Mesenchymal stem cell (in vitro differentiated cells and primary cell): Measurements from ENCODE around the gene HMGN1.
"Not testable (repeated sequence)": the region's sequence is repeated elsewhere in the genome, so short reads cannot be mapped to it uniquely, and the experiment has no call there.

ENCODE experiments used
- DNase-seq: peaks from one replicate; pipeline ENCODE4 v3.0.0-alpha.2; 2013
- H2AFZ ChIP-seq: one replicate; pipeline ENCODE4 v1.6.1; 2013; ENCODE audit warnings: low read depth, mild to moderate bottlenecking, control low read depth, inconsistent platforms, low read length, moderate library complexity
- H2AK5ac ChIP-seq: 2 replicates; pipeline ENCODE4 v1.6.1; 2013; ENCODE audit warnings: low read length, moderate library complexity, mild to moderate bottlenecking, inconsistent platforms; ENCODE audit not compliant: severe bottlenecking
- H2BK120ac ChIP-seq: one replicate; pipeline ENCODE4 v1.6.1; 2013; ENCODE audit warnings: low read depth, mild to moderate bottlenecking, inconsistent platforms, low read length, moderate library complexity
- H2BK12ac ChIP-seq, 2 experiments: one replicate each; pipeline ENCODE4 v1.6.1; 2013; ENCODE audit warnings: inconsistent platforms in 2 of 2, low read length in 2 of 2, mild to moderate bottlenecking in 2 of 2, moderate library complexity in 2 of 2, control low read depth in 1 of 2
- H2BK15ac ChIP-seq: one replicate; pipeline ENCODE4 v1.6.1; 2013; ENCODE audit warnings: mild to moderate bottlenecking, low read depth, inconsistent platforms; ENCODE audit not compliant: poor library complexity, severe bottlenecking
- H2BK5ac ChIP-seq: 2 replicates; pipeline ENCODE4 v1.6.1; 2013; ENCODE audit warnings: low read depth, mild to moderate bottlenecking, low read length, control low read depth, inconsistent platforms; ENCODE audit not compliant: poor library complexity, severe bottlenecking
- H3K14ac ChIP-seq, 2 experiments: one replicate each; pipeline ENCODE4 v1.6.1; 2013; ENCODE audit warnings: inconsistent platforms in 2 of 2, low read length in 2 of 2, control low read depth in 1 of 2, mild to moderate bottlenecking in 1 of 2, moderate library complexity in 1 of 2
- H3K18ac ChIP-seq, 2 experiments: one replicate each; pipeline ENCODE4 v1.6.1; 2013; ENCODE audit warnings: inconsistent platforms in 2 of 2, low read length in 2 of 2, control low read depth in 1 of 2, low read depth in 1 of 2, mild to moderate bottlenecking in 1 of 2
- H3K23ac ChIP-seq, 2 experiments: one replicate each; pipeline ENCODE4 v1.6.1; 2013; ENCODE audit warnings: inconsistent platforms in 2 of 2, low read length in 2 of 2, mild to moderate bottlenecking in 2 of 2, moderate library complexity in 2 of 2, control low read depth in 1 of 2
- H3K27ac ChIP-seq: 2 replicates; pipeline ENCODE4 v1.5.1; 2013; ENCODE audit warnings: mild to moderate bottlenecking, moderate library complexity, low read length, control low read depth, inconsistent platforms; ENCODE audit not compliant: poor library complexity, severe bottlenecking
- H3K27me3 ChIP-seq, 2 experiments: 2 replicates each; pipeline versions ENCODE4 v1.6.1 to v1.7.0; 2013; ENCODE audit warnings: low read length in 2 of 2, mild to moderate bottlenecking in 2 of 2, moderate library complexity in 2 of 2, control low read depth in 1 of 2, inconsistent platforms in 1 of 2; ENCODE audit not compliant: control insufficient read depth in 1 of 2, insufficient read depth in 1 of 2
- H3K36me3 ChIP-seq, 2 experiments: 2 replicates each; pipeline versions ENCODE4 v1.6.1 to v1.7.0; 2013; ENCODE audit warnings: low read length in 2 of 2, control low read depth in 1 of 2, inconsistent platforms in 1 of 2, low read depth in 1 of 2, mild to moderate bottlenecking in 1 of 2; ENCODE audit not compliant: insufficient read depth in 2 of 2, control insufficient read depth in 1 of 2
- H3K4ac ChIP-seq, 2 experiments: one replicate each; pipeline ENCODE4 v1.6.1; 2013; ENCODE audit warnings: inconsistent platforms in 2 of 2, low read length in 2 of 2, mild to moderate bottlenecking in 2 of 2, moderate library complexity in 2 of 2, control low read depth in 1 of 2, low read depth in 1 of 2
- H3K4me1 ChIP-seq: 2 replicates; pipeline ENCODE4 v1.6.1; 2013; ENCODE audit warnings: low read depth, low read length, control low read depth; ENCODE audit not compliant: control insufficient read depth, insufficient read depth
- H3K4me2 ChIP-seq: 2 replicates; pipeline ENCODE4 v1.6.1; 2013; ENCODE audit warnings: low read length, mild to moderate bottlenecking, inconsistent platforms; ENCODE audit not compliant: poor library complexity, severe bottlenecking
- H3K4me3 ChIP-seq, 2 experiments: 2 replicates each; pipeline versions ENCODE4 v1.5.1 to v1.7.0; 2013; ENCODE audit warnings: low read length in 2 of 2, mild to moderate bottlenecking in 2 of 2, control low read depth in 1 of 2, low read depth in 1 of 2; ENCODE audit not compliant: insufficient read depth in 1 of 2
- H3K79me1 ChIP-seq: replicated peaks from 2 replicates; pipeline ENCODE4 v1.6.1; 2013; ENCODE audit warnings: mild to moderate bottlenecking, control low read depth, low read length, inconsistent platforms; ENCODE audit not compliant: poor library complexity, severe bottlenecking
- H3K9ac ChIP-seq: 2 replicates; pipeline ENCODE4 v1.7.0; 2013; ENCODE audit warnings: mild to moderate bottlenecking, low read length, moderate library complexity
- H3K9me3 ChIP-seq: 2 replicates; pipeline ENCODE4 v1.7.0; 2013; ENCODE audit warnings: mild to moderate bottlenecking, low read length; ENCODE audit not compliant: control insufficient read depth
- H4K8ac ChIP-seq: one replicate; pipeline ENCODE4 v1.6.1; 2013; ENCODE audit warnings: inconsistent platforms, mild to moderate bottlenecking, low read length, moderate library complexity
- H4K91ac ChIP-seq: one replicate; pipeline ENCODE4 v1.6.1; 2013; ENCODE audit warnings: mild to moderate bottlenecking, low read length, inconsistent platforms
- WGBS: methylation state at CpG from one replicate; pipeline ENCODE4 v1.1.7; 2013; ENCODE audit warnings: mixed read lengths; 5-methylcytosine and 5-hydroxymethylcytosine counted together

Gene HMGN1

DNA sequence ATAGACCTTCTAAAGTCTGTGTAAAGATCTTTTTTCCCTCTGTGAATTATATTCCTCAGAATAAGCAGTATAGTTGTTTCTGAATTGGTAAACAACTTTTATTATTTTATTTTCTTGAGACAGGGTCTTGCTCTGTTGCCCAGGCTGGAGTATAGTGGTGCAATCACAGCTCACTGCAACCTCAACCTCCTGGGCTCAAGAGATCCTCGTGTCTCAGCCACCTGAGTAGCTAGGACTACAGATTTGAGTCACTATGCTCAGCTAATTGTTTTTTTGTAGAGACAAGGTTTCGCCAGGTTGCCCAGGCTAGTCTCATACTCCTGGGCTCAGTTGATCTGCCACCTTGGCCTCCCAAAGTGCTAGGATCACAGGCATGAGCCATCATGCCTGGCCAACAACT lies 26.6 kb upstream of the HMGN1 start:
- H3K4me2 ChIP-seq = no peak overlapping the region
- H3K9me3 ChIP-seq = no peaks in the 10 kb centered on the region
- no peak overlapping the region for H3K9ac ChIP-seq
- DNase-seq = no peak
- H2AFZ ChIP-seq = no peak overlapping the region
- H3K18ac ChIP-seq = no peak overlapping the region
- H3K23ac ChIP-seq = no peak overlapping the region
- H3K27me3 ChIP-seq = peaks cover 4 to 8% of the 10 kb centered on the region in 2 experiments
- H3K27ac ChIP-seq = no peak overlapping the region
- H3K14ac ChIP-seq = no peak overlapping the region
- H2BK12ac ChIP-seq = no peak overlapping the region
- H3K4me3 ChIP-seq = no peak overlapping the region
- H2BK120ac ChIP-seq = no peak overlapping the region
- H4K8ac ChIP-seq = no peak overlapping the region
- H4K91ac ChIP-seq = no peak overlapping the region
- no peak overlapping the region for H2BK15ac ChIP-seq
- no peak overlapping the region for H3K4ac ChIP-seq
- no peak overlapping the region for H2BK5ac ChIP-seq
- WGBS = 91% methylated on average over 2 of the region's 2 CpGs
- no peak overlapping the region for H2AK5ac ChIP-seq
- no peaks in the 10 kb centered on the region for H3K79me1 ChIP-seq
- H3K4me1 ChIP-seq = no peaks in the 10 kb centered on the region
- no peaks in the 10 kb centered on the region for H3K36me3 ChIP-seq

GRCh38 chr21:39374046-39374445 lies 25.2 kb upstream of the HMGN1 start:
- Histone ChIP-seq H2BK12ac (no peak overlapping the region), H4K8ac (no peak overlapping the region), H3K14ac (no peak overlapping the region), H3K27me3 (peaks cover 5 to 8% of the 10 kb centered on the region in 2 experiments), H3K4ac (no peak overlapping the region), H3K23ac (no peak overlapping the region), H3K4me1 (no peaks in the 10 kb centered on the region), H3K9ac (peak overlapping the region; percentile 60), H2BK5ac (no peak overlapping the region), H3K9me3 (no peaks in the 10 kb centered on the region), H3K27ac (no peak overlapping the region), H2BK15ac (no peak overlapping the region), H3K4me3 (peak overlapping the region in 1 of 2 experiments; percentile 57), H2BK120ac (no peak overlapping the region), H3K4me2 (no peak overlapping the region), H3K79me1 (no peaks in the 10 kb centered on the region), H3K36me3 (no peaks in the 10 kb centered on the region), H2AK5ac (no peak overlapping the region), H3K18ac (no peak overlapping the region), H2AFZ (no peak overlapping the region), H4K91ac (no peak overlapping the region)
- 88% methylated on average over 6 of the region's 6 CpGs for WGBS
- DNase-seq = no peak

DNA sequence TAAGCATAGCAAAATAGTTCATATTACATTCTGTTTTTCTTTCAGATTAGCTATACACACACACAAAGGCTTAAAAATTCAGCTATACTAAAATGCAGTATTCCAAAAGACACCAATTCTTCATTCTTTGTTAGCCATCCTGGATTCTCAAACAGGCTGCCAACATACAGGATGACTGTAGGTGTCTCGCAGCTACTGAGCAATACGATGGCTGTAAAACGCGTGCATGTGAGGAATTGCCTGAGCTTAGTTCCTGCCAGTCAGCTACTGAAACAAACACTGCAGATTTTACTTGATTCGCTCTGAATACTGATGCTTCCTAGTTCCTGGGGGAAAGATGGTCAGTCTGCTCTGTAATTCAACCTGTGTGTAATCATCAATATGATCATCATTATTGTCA lies 24.7 kb upstream of the HMGN1 start:
- H3K4me2 ChIP-seq = no peak overlapping the region
- no peak overlapping the region for H2BK12ac ChIP-seq
- H3K23ac ChIP-seq = no peak overlapping the region
- H3K79me1 ChIP-seq = no peaks in the 10 kb centered on the region
- WGBS = 26% methylated on average over 4 of the region's 5 CpGs
- H3K4ac ChIP-seq = no peak overlapping the region
- no peak overlapping the region for H2AFZ ChIP-seq
- H3K4me3 ChIP-seq = peak overlapping the region in 1 of 2 experiments; percentile 57
- no peak overlapping the region for H4K91ac ChIP-seq
- no peaks in the 10 kb centered on the region for H3K9me3 ChIP-seq
- H2AK5ac ChIP-seq = no peak overlapping the region
- no peaks in the 10 kb centered on the region for H3K36me3 ChIP-seq
- DNase-seq = peak; percentile 50
- H2BK120ac ChIP-seq = no peak overlapping the region
- no peak overlapping the region for H4K8ac ChIP-seq
- H3K27ac ChIP-seq = no peak overlapping the region
- no peaks in the 10 kb centered on the region for H3K4me1 ChIP-seq
- peaks cover 5 to 8% of the 10 kb centered on the region in 2 experiments for H3K27me3 ChIP-seq
- no peak overlapping the region for H3K14ac ChIP-seq
- no peak overlapping the region for H2BK5ac ChIP-seq
- no peak overlapping the region for H2BK15ac ChIP-seq
- H3K18ac ChIP-seq = no peak overlapping the region
- peak overlapping the region; percentile 60 for H3K9ac ChIP-seq

- 95% methylated on average over 4 of the region's 7 CpGs for WGBS
- DNase-seq, H3K18ac ChIP-seq, H4K8ac ChIP-seq, H3K9ac ChIP-seq, H4K91ac ChIP-seq, H2BK5ac ChIP-seq, H3K9me3 ChIP-seq, H3K4me1 ChIP-seq, H3K79me1 ChIP-seq, H3K23ac ChIP-seq, H3K4ac ChIP-seq, H3K27ac ChIP-seq, H3K4me3 ChIP-seq, H3K36me3 ChIP-seq, H2AFZ ChIP-seq, H2BK15ac ChIP-seq, H2BK12ac ChIP-seq, H2AK5ac ChIP-seq, H3K27me3 ChIP-seq, H3K14ac ChIP-seq, H3K4me2 ChIP-seq, H2BK120ac ChIP-seq: not testable (repeated sequence)
Measured at GRCh38 chr21:39369896-39370288, 21.0 kb upstream of the HMGN1 start.
